NCI-H1694 treated with DMSO at 0.1 percent for 48 hours (cell line): ENCODE measurements around the gene FAXDC2.
"Not testable (repeated sequence)": the region's sequence is repeated elsewhere in the genome, so short reads cannot be mapped to it uniquely, and the experiment has no call there.

Experiments used
- DNase-seq: peaks from one replicate; lab custom pipeline; 2025; lab: John Stamatoyannopoulos, UW

The FAXDC2 gene

DNA sequence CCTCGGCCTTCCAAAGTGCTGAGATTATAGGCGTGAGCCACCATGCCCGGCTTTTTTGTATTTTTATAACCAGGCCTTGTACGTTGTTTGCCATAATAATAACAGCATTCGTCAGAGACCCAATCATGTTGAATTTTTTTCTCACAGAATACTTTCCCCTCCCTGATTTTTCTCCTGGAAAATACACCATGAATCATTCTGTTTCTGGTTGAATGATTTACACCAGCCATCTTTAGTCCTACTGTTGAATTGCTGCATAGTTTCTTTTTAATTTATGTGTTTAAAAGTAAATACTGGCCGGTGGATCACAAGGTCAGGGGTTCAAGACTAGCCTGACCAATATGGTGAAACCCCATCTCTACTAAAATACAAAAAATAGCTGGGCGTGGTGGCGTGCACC, 11.5 kb upstream of the FAXDC2 start:
- no peak for DNase-seq

GRCh38 chr5:154860765-154861164, 10.4 kb upstream of the FAXDC2 start:
- no peak for DNase-seq

DNA sequence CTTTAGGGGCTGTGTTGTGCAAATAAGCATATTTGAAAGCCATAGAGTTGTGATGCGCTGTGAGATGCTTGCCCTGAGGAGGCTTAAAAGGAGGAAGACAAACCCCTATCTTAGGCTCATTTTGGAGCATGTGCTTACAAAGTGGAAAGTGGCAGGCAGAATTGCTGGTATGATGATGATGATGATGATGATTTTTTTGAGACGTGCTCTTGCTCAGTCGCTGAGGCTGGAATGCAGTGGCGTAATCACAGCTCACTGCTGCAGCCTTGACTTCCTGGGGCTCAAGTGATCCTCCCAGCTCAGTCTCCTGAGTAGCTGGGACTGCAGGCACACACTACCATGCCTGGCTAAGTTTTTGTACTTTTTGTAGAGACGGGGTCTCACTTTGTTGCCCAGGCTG, 9.7 kb upstream of the FAXDC2 start:
- no peak for DNase-seq

DNA sequence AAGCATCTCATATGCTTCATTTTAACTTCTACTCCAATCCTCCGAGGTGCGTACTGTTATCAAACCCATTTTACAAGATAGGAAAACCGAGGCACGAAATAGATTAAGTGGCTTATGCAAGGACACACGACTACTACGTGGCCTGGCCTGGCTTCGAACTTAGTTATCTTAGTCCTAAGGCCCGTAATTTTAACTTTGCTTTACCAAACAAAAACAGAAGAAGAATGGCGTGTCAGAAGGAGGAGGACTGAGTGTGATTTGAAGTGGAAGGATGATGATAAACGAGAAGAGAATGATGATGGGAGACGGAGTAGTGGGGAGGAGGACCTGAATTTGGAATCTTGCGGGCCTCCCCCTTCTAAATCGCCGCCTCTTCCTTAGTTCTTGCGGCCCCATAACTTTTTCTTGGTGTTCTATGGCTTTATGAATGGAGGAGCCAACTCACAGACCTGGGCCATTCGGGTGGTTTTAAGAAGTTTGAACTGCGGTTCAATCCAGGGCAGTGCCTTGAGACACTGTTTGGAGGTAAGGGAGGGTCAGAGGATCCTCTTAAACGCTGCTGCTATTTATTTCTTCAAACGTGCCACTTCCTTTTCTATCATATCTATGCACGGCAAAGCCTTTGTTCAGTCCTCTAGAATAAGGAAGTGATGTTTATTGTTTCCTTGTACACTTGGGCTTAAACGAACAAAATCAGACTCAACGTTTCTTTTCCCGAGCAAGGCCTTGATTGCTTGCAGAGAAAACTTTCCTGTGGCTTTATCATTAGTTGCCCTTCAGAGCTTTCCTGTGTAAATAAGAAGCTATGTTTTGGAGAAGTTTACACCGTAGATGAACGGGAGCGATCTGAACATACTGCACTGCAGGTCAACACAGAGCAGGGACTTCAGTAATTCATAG, 8.8 kb upstream of the FAXDC2 start:
- no peak for DNase-seq

DNA sequence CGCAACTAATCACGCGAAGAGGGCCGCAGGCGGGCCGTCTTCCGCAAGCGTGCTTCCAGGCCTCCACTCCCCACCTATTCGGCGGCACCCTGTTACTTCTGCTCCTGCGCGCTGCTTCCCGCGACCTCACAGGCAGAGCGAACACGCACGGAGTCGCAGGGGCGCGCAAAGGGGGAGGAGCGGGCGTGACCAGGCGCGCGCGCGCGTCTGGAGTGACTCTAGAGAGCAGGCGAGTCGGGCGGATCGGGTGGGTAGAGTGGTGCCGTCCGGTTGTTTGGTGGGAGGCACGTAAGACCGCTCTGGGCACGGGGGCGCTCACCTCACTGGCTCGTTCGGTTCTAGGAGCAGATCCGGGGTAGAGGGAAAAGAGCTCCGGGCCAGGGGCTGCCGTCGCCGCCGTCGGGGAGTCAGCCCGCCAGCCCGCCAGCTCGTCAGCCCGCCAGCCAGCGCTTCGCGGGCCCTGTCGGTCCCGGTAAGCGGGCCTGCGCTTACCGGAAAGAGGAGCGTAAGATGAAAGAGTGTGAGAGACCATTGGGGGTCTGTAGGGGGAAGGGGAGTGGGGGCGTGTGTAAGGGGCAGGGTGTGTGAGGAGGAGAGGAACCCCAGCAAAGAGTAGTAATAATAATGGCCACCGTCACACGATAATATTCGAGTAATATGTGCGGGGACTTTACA, 8.0 kb upstream of the FAXDC2 start, which contains the start of gene CNOT8:
Gene CNOT8 (plus strand): TSS at position 331 of the 675 bp plus-strand sequence. CDS start 4,652 bp downstream, outside the sequence.
- DNase-seq = peak; percentile 90

GRCh38 chr5:154857530-154858296, 7.3 kb upstream of the FAXDC2 start:
- peak; percentile 92 for DNase-seq

GRCh38 chr5:154851351-154851750, 948 bp upstream of the FAXDC2 start:
- no peak for DNase-seq

DNA sequence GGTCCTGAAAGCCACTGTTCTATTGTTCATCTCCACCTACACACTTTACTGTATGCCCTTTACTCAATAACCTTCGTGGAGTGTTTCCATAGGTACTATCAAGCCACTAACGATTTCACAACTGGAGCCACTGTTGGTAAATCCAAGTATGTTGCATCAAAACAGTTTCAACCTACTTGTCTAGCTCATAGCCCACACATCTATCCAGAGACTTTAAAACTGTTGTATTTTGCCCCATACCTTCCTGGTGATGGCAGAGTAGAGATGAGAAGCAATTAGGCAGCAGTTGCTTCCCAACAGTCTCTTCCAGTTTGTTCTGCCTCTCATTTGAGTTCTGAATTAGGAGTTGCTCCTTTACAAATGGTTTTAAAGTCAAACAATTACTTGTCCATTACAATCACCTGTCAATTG, 607 bp downstream of the FAXDC2 start:
- no peak for DNase-seq

- DNase-seq = no peak
These were observed 1.1 kb downstream of the FAXDC2 start for GRCh38 chr5:154849264-154849785.

DNA sequence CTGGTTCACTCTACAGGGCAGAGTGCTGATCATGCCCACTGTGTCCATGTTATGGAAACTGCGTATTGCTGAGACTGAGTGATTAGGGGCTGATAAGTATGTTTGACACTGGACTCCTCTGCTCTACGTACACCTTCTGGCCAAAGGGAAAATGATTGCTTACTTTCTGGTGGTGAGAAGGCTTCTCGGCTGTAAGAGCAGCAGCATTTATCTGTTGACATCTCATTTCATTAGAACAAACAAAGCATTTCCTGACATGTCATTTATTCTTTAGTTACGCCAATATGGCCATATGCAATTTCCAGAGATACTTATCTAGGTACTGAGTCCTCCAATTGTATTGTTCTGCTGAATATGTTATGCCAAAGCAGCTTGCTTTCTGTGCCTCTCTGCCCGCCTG, 5.6 kb downstream of the FAXDC2 start:
- no peak for DNase-seq

DNA sequence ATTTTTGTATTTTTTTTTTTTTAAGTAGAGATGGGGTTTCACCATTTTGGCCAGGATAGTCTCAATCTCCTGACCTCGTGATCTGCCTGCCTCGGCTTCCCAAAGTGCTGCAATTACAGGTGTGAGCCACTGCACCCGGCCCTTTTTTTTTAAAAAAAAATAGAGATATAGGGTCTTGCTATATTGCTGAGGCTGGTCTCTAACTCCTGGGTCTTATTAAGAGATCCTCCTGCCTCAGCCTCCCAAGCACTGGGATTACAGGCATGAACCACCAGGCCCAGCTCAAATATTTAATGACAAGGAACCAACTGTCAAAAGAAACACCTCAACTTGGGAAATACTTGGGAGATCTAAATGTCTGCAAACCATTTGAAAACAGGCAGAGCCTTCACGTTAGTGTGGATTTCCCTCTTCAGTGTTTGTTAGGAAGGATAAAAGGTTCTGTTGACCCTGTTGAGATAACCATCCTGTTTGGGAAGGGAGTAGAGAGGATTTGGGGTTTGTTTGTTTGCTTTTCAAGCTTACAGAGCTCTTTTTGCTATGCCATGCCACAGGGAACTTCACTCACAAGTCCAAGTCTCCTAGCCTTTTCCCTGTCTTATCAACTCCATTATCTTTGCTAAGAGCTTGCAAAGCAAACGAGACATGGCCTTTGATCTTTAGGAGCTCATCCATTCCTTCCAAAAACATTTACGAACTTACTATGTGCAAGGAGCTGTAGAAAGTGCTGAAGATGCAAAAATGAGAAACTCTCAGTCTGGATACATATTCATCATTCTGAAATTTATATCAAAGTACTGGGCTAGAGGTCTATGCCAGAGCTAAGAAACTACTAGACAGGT, 7.5 kb downstream of the FAXDC2 start:
- no peak for DNase-seq

- no peak for DNase-seq
These were observed 9.1 kb downstream of the FAXDC2 start for GRCh38 chr5:154841273-154841661.

GRCh38 chr5:154840435-154841272, 9.7 kb downstream of the FAXDC2 start:
- DNase-seq = no peak

DNA sequence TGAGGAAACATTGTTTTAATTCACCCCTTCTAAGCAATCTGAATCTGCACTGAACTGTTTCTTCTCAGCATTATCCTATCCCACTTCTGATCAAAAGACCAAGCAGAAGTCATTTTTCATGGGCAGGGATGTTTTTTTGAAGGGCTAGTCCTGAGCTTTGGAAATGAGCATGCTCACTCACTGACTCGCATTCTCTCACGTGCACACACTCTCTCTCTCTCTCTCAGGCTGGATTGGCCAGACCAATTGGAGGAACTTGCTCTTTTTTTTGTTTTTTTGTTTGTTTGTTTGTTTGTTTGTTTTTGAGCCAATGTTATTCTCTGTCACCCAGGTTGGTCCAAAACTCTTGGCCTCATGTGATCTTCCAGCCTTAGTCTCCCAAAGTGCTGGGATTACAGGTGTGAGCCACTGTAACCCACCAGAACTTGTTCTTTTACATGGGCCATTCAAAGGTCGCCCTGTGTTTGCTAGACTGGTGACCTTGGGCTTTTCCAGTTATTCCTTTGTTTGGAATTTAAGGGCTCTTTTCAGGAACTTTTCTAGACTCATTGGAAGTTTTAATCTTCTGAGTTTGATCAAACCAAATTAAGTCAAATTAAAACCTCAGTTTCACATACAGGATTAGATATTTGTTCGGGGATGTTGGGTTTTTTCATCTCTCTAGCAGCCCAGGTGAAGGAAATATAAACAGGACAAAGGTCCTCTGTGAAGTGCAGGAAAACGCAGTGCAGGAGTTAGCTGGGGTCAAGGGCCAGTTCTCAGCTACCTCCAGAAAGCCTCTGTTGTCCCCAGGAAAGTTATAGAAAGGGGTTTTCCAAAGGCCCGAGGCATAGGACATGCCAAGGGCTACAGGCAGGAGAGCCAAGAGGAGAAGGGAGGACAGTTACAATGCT, 13.1 kb downstream of the FAXDC2 start:
- DNase-seq = no peak

DNA sequence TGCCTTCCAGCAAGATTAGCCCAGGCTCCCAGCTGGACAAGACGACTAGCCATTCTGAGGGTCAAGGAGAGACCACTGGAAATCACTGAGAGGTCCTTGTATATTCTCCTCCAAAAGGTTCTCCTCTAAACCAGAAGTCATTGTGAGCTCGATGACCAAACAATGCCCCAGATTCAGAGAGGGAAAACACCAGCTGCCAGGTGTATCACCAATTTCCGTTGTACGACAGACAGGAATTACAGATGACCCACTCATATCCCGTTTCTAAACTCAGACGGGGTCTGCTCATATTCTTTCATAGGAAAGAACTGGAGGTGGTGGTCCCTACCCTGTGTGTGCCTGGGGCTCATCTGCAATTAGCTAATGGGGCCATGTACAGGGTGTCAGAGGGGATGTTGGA, 14.2 kb downstream of the FAXDC2 start:
- DNase-seq = no peak

DNA sequence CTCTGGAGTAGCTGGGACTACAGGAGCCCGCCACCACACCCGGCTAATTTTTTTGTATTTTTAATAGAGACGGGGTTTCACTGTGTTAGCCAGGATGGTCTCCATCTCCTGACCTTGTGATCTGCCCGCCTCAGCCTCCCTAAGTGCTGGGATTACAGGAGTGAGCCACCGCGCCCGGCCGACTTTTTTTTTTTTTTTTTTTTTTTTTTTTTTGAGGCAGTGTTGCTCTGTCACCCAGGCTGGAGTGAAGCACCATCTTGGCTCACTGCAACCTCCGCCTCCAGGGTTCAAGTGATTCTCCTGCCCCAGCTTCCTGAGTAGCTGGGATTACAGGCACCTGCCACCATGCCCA, 14.7 kb downstream of the FAXDC2 start:
- not testable (repeated sequence) for DNase-seq

DNA sequence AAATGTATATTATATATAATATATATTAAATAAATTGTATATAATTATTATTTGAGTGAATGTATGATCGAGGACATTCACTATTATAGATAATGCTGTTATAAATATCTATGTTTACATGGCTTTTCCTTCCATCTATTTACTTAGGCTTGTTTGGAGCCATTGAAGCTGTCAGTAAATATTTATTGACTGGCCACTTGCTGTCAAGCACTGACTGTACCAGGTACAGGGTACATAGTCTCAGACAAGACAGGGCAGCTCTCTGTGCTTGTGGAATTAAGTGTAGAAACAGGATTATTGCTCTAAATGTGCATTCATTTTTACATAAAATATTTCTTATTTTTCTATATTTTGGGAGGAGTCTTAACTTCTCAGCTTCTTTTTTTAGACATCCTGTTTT, 16.4 kb downstream of the FAXDC2 start:
- DNase-seq = no peak

GRCh38 chr5:154832804-154833203, 17.6 kb downstream of the FAXDC2 start:
- not testable (repeated sequence) for DNase-seq

- no peak for DNase-seq
These were observed 19.0 kb downstream of the FAXDC2 start for GRCh38 chr5:154831451-154831850.
